ENCODE results near the gene MAP1B.

- TF ChIP-seq, protein P1, sequence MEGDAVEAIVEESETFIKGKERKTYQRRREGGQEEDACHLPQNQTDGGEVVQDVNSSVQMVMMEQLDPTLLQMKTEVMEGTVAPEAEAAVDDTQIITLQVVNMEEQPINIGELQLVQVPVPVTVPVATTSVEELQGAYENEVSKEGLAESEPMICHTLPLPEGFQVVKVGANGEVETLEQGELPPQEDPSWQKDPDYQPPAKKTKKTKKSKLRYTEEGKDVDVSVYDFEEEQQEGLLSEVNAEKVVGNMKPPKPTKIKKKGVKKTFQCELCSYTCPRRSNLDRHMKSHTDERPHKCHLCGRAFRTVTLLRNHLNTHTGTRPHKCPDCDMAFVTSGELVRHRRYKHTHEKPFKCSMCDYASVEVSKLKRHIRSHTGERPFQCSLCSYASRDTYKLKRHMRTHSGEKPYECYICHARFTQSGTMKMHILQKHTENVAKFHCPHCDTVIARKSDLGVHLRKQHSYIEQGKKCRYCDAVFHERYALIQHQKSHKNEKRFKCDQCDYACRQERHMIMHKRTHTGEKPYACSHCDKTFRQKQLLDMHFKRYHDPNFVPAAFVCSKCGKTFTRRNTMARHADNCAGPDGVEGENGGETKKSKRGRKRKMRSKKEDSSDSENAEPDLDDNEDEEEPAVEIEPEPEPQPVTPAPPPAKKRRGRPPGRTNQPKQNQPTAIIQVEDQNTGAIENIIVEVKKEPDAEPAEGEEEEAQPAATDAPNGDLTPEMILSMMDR (IDR thresholded peaks at IDR 0.05; ENCODE audit: borderline replicate concordance, extremely low read depth, low read length, poor library complexity, severe bottlenecking): no peak
- TF ChIP-seq EZH2 (IDR thresholded peaks at IDR 0.05; ENCODE audit: borderline replicate concordance, low read depth, low read length, severe bottlenecking): no peak
Measured at GRCh38 chr5:72245951-72246532, 138.8 kb downstream of the MAP1B start.
